GM12864 (cell line): Measurements from ENCODE around the gene OLFML3.

Experiments
- DNase-seq: peaks from one replicate; pipeline ENCODE4 v3.0.0-alpha.2; 2011; ENCODE audit warnings: low read depth
- H3K4me3 ChIP-seq: 2 replicates; pipeline ENCODE4 v1.5.1; 2011; ENCODE audit warnings: mild to moderate bottlenecking, low read depth, low read length, control low read depth
- CTCF ChIP-seq: IDR thresholded peaks from 2 replicates; pipeline ENCODE4 v1.5.1; 2011; ENCODE audit warnings: low read depth, mild to moderate bottlenecking, moderate library complexity, low read length, control low read depth, inconsistent platforms; ENCODE audit errors: missing control alignments

Gene OLFML3, protein sequence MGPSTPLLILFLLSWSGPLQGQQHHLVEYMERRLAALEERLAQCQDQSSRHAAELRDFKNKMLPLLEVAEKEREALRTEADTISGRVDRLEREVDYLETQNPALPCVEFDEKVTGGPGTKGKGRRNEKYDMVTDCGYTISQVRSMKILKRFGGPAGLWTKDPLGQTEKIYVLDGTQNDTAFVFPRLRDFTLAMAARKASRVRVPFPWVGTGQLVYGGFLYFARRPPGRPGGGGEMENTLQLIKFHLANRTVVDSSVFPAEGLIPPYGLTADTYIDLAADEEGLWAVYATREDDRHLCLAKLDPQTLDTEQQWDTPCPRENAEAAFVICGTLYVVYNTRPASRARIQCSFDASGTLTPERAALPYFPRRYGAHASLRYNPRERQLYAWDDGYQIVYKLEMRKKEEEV

GRCh38 chr1:113978863-113979702 is at the start of gene OLFML3:
Gene OLFML3, plus strand, starts transcription at chr1:113979474. Its CDS starts 43 bp downstream, at chr1:113979517.
- TF ChIP-seq CTCF, result peak; percentile 74
- peak; percentile 40 for DNase-seq
- no peak within 1 kb of the TSS for H3K4me3 ChIP-seq

GRCh38 chr1:113929750-113930498 is 49.4 kb upstream of the OLFML3 start:
- H3K4me3 ChIP-seq, result peak overlapping the region; percentile 87
- no peak for DNase-seq
- peak; percentile 7 for TF ChIP-seq CTCF

- no peak for TF ChIP-seq CTCF
- no peak for DNase-seq
- H3K4me3 ChIP-seq, result peak overlapping the region; percentile 87
These were observed 48.6 kb upstream of the OLFML3 start for GRCh38 chr1:113930499-113931161.

GRCh38 chr1:113931451-113931851 is 47.8 kb upstream of the OLFML3 start:
- DNase-seq, result no peak
- no peak overlapping the region; the same call in 1 of the 2 replicates for H3K4me3 ChIP-seq

DNA sequence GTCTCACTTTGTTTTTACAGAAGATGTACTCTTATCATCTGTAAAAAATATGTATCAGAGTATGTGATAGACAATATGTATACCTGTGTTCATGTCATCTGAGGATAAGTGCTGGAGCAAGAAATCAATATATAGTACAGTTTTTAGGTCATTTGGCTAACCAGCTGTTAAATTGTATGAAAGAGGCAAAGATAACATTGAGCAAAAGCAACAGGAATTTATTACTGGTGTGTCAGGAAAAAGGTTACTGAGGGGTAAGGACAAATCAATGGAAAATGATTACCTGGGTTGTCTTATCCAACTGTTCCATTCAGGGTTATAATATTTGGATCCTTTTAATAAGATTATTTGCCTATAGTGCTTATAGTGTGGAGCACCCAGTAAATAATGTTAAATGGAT is 45.3 kb upstream of the OLFML3 start:
- no peak for TF ChIP-seq CTCF
- no peak for DNase-seq
- no peak overlapping the region for H3K4me3 ChIP-seq

More at GRCh38 chr1:113931451-113931851, 47.8 kb upstream of the OLFML3 start:
- TF ChIP-seq CTCF, result no peak

GRCh38 chr1:113934511-113935055 is 44.7 kb upstream of the OLFML3 start:
- TF ChIP-seq CTCF, result no peak
- DNase-seq, result no peak
- no peak overlapping the region for H3K4me3 ChIP-seq
